ENCODE data around the gene TNNC2.
A peak's percentile ranks its signal among the peaks of the same experiment; 100 is the strongest.
"Not testable (repeated sequence)": the region's sequence is repeated elsewhere in the genome, so short reads cannot be mapped to it uniquely, and the experiment has no call there.

Gene TNNC2

GRCh38 chr20:45833030-45833882, 6.1 kb upstream of the TNNC2 start, which contains the start of gene SNX21:
SNX21 (plus strand) TSS chr20:45833799; CDS start chr20:45833920, 121 bp downstream.
- Histone ChIP-seq H3K9me3 (ENCODE audit: control insufficient read depth, low read length) (no peaks in the 10 kb centered on the region), H3K4me3 (ENCODE audit: extremely low read depth, insufficient read depth, low read length, poor library complexity, severe bottlenecking) (peak within 1 kb of the TSS; percentile 64), H3K4me1 (ENCODE audit: control insufficient read depth, insufficient read depth, low read length, poor library complexity, severe bottlenecking) (peaks cover 12% of the 10 kb centered on the region), H3K36me3 (ENCODE audit: control insufficient read depth, insufficient read depth, low read length) (peaks cover 16% of the 10 kb centered on the region), H3K27ac (ENCODE audit: low read depth, low read length, severe bottlenecking) (peak within 1 kb of the TSS; percentile 76)
- WGBS, 2 experiments (ENCODE audit: insufficient coverage in 2 of 2): 15 to 20% methylated on average over 22 to 25 of the region's 35 CpGs

- Histone ChIP-seq H3K27ac (ENCODE audit: low read depth, low read length, severe bottlenecking) (no peak overlapping the region), H3K4me3 (ENCODE audit: extremely low read depth, insufficient read depth, low read length, poor library complexity, severe bottlenecking) (no peak overlapping the region), H3K9me3 (ENCODE audit: control insufficient read depth, low read length) (no peaks in the 10 kb centered on the region), H3K36me3 (ENCODE audit: control insufficient read depth, insufficient read depth, low read length) (peaks cover 12% of the 10 kb centered on the region), H3K4me1 (ENCODE audit: control insufficient read depth, insufficient read depth, low read length, poor library complexity, severe bottlenecking) (peaks cover 12% of the 10 kb centered on the region)
- 88 to 90% methylated on average over 1 to 2 of the region's 4 CpGs for WGBS, 2 experiments (ENCODE audit: insufficient coverage in 2 of 2)
Observed at GRCh38 chr20:45832619-45833018, 5.5 kb upstream of the TNNC2 start.

GRCh38 chr20:45829673-45830106, 2.6 kb upstream of the TNNC2 start:
- H3K27ac ChIP-seq (ENCODE audit: low read depth, low read length, severe bottlenecking); H3K9me3 ChIP-seq (ENCODE audit: control insufficient read depth, low read length); H3K36me3 ChIP-seq (ENCODE audit: control insufficient read depth, insufficient read depth, low read length); H3K4me3 ChIP-seq (ENCODE audit: extremely low read depth, insufficient read depth, low read length, poor library complexity, severe bottlenecking): not testable (repeated sequence)
- peaks cover 13% of the 10 kb centered on the region for H3K4me1 ChIP-seq (ENCODE audit: control insufficient read depth, insufficient read depth, low read length, poor library complexity, severe bottlenecking)
- WGBS, 2 experiments (ENCODE audit: insufficient coverage in 2 of 2): 80 to 88% methylated on average over 3 of the region's 4 CpGs

GRCh38 chr20:45828589-45828988, 1.5 kb upstream of the TNNC2 start:
- Histone ChIP-seq H3K9me3 (ENCODE audit: control insufficient read depth, low read length) (no peaks in the 10 kb centered on the region), H3K4me3 (ENCODE audit: extremely low read depth, insufficient read depth, low read length, poor library complexity, severe bottlenecking) (no peak overlapping the region), H3K27ac (ENCODE audit: low read depth, low read length, severe bottlenecking) (no peak overlapping the region), H3K36me3 (ENCODE audit: control insufficient read depth, insufficient read depth, low read length) (no peaks in the 10 kb centered on the region), H3K4me1 (ENCODE audit: control insufficient read depth, insufficient read depth, low read length, poor library complexity, severe bottlenecking) (peaks cover 11% of the 10 kb centered on the region)
- WGBS, 2 experiments (ENCODE audit: insufficient coverage in 2 of 2): 85 to 100% methylated on average over 1 to 2 of the region's 2 CpGs

- Histone ChIP-seq H3K36me3 (ENCODE audit: control insufficient read depth, insufficient read depth, low read length) (no peaks in the 10 kb centered on the region), H3K4me3 (ENCODE audit: extremely low read depth, insufficient read depth, low read length, poor library complexity, severe bottlenecking) (no peak overlapping the region), H3K9me3 (ENCODE audit: control insufficient read depth, low read length) (no peaks in the 10 kb centered on the region), H3K27ac (ENCODE audit: low read depth, low read length, severe bottlenecking) (no peak overlapping the region), H3K4me1 (ENCODE audit: control insufficient read depth, insufficient read depth, low read length, poor library complexity, severe bottlenecking) (peaks cover 15% of the 10 kb centered on the region)
- 85 to 100% methylated on average over 4 to 5 of the region's 6 CpGs for WGBS, 2 experiments (ENCODE audit: insufficient coverage in 2 of 2)
Observed at GRCh38 chr20:45827712-45828111, 600 bp upstream of the TNNC2 start.

GRCh38 chr20:45826381-45827019, 612 bp downstream of the TNNC2 start:
- Histone ChIP-seq H3K36me3 (ENCODE audit: control insufficient read depth, insufficient read depth, low read length) (no peaks in the 10 kb centered on the region), H3K4me3 (ENCODE audit: extremely low read depth, insufficient read depth, low read length, poor library complexity, severe bottlenecking) (no peak overlapping the region), H3K4me1 (ENCODE audit: control insufficient read depth, insufficient read depth, low read length, poor library complexity, severe bottlenecking) (peaks cover 15% of the 10 kb centered on the region), H3K9me3 (ENCODE audit: control insufficient read depth, low read length) (no peaks in the 10 kb centered on the region), H3K27ac (ENCODE audit: low read depth, low read length, severe bottlenecking) (peak overlapping the region; percentile 74)
- WGBS, 2 experiments (ENCODE audit: insufficient coverage in 2 of 2): 53 to 82% methylated on average over 3 to 4 of the region's 6 CpGs

- Histone ChIP-seq H3K4me3 (ENCODE audit: extremely low read depth, insufficient read depth, low read length, poor library complexity, severe bottlenecking) (no peak overlapping the region), H3K36me3 (ENCODE audit: control insufficient read depth, insufficient read depth, low read length) (no peaks in the 10 kb centered on the region), H3K27ac (ENCODE audit: low read depth, low read length, severe bottlenecking) (no peak overlapping the region), H3K4me1 (ENCODE audit: control insufficient read depth, insufficient read depth, low read length, poor library complexity, severe bottlenecking) (peaks cover 15% of the 10 kb centered on the region), H3K9me3 (ENCODE audit: control insufficient read depth, low read length) (no peaks in the 10 kb centered on the region)
- WGBS, 2 experiments (ENCODE audit: insufficient coverage in 2 of 2): 55 to 59% methylated on average over 50 to 57 of the region's 57 CpGs
Observed at GRCh38 chr20:45823949-45824835, 2.9 kb downstream of the TNNC2 start.

- H3K36me3 ChIP-seq (ENCODE audit: control insufficient read depth, insufficient read depth, low read length): no peaks in the 10 kb centered on the region
- H3K4me1 ChIP-seq (ENCODE audit: control insufficient read depth, insufficient read depth, low read length, poor library complexity, severe bottlenecking): peaks cover 22% of the 10 kb centered on the region
- H3K27ac ChIP-seq (ENCODE audit: low read depth, low read length, severe bottlenecking): no peak overlapping the region
- no peak overlapping the region for H3K4me3 ChIP-seq (ENCODE audit: extremely low read depth, insufficient read depth, low read length, poor library complexity, severe bottlenecking)
- no peaks in the 10 kb centered on the region for H3K9me3 ChIP-seq (ENCODE audit: control insufficient read depth, low read length)
- WGBS, 2 experiments (ENCODE audit: insufficient coverage in 2 of 2): 87 to 89% methylated on average over 20 to 24 of the region's 24 CpGs
Observed at GRCh38 chr20:45822857-45823256, 4.3 kb downstream of the TNNC2 start.

- no peaks in the 10 kb centered on the region for H3K9me3 ChIP-seq (ENCODE audit: control insufficient read depth, low read length)
- H3K36me3 ChIP-seq (ENCODE audit: control insufficient read depth, insufficient read depth, low read length): peaks cover 5% of the 10 kb centered on the region
- no peak overlapping the region for H3K4me3 ChIP-seq (ENCODE audit: extremely low read depth, insufficient read depth, low read length, poor library complexity, severe bottlenecking)
- no peak overlapping the region for H3K27ac ChIP-seq (ENCODE audit: low read depth, low read length, severe bottlenecking)
- H3K4me1 ChIP-seq (ENCODE audit: control insufficient read depth, insufficient read depth, low read length, poor library complexity, severe bottlenecking): peaks cover 29% of the 10 kb centered on the region
- 75 to 79% methylated on average over 1 to 2 of the region's 2 CpGs for WGBS, 2 experiments (ENCODE audit: insufficient coverage in 2 of 2)
Observed at GRCh38 chr20:45821947-45822346, 5.2 kb downstream of the TNNC2 start.

- peaks cover 28% of the 10 kb centered on the region for H3K36me3 ChIP-seq (ENCODE audit: control insufficient read depth, insufficient read depth, low read length)
- no peak overlapping the region for H3K4me3 ChIP-seq (ENCODE audit: extremely low read depth, insufficient read depth, low read length, poor library complexity, severe bottlenecking)
- H3K9me3 ChIP-seq (ENCODE audit: control insufficient read depth, low read length): no peaks in the 10 kb centered on the region
- H3K4me1 ChIP-seq (ENCODE audit: control insufficient read depth, insufficient read depth, low read length, poor library complexity, severe bottlenecking): peaks cover 37% of the 10 kb centered on the region
- 83 to 100% methylated on average over 2 of the region's 4 CpGs for WGBS, 2 experiments (ENCODE audit: insufficient coverage in 2 of 2)
- H3K27ac ChIP-seq (ENCODE audit: low read depth, low read length, severe bottlenecking): no peak overlapping the region
Observed at GRCh38 chr20:45819466-45819865, 7.6 kb downstream of the TNNC2 start.
